NCI-H2081 (cell line): ENCODE measurements around the gene ATP12A.
"Not testable (repeated sequence)": the region's sequence is repeated elsewhere in the genome, so short reads cannot be mapped to it uniquely, and the experiment has no call there.

Experiments
- DNase-seq, 2 experiments: peaks; one replicate each; lab custom pipeline; 2025; lab: John Stamatoyannopoulos, UW

The ATP12A gene

GRCh38 chr13:24688950-24689349 is 8.7 kb downstream of the ATP12A start:
- DNase-seq, result no peak

GRCh38 chr13:24691381-24691780 is 11.2 kb downstream of the ATP12A start:
- DNase-seq, result no peak

GRCh38 chr13:24692561-24692960 is 12.4 kb downstream of the ATP12A start:
- no peak for DNase-seq

GRCh38 chr13:24693862-24694471 is 13.8 kb downstream of the ATP12A start:
- DNase-seq, result peak; percentile 58 to 73

DNA sequence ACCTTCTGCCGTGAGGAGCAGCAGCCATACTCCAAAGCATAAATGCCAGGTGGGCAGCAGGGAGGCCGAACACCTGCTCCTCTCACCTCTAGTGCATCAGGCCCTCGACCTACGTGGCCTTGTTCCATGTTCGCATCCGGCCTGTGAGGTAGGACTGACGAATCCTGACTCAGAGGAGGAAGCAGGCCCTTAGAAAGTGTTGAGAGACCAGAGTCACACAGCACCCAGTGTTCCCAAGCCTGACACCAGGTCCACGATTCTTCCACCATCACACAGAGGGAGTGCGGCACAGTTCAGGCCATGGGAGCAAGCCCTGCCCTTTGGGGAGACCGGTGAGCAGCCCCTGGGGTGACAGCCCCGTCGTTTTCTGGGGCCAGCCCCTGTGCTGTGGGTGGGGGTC is 14.7 kb downstream of the ATP12A start:
- no peak for DNase-seq

GRCh38 chr13:24698686-24699085 is 18.5 kb downstream of the ATP12A start:
- no peak for DNase-seq

GRCh38 chr13:24699541-24699940 is 19.3 kb downstream of the ATP12A start:
- no peak for DNase-seq

DNA sequence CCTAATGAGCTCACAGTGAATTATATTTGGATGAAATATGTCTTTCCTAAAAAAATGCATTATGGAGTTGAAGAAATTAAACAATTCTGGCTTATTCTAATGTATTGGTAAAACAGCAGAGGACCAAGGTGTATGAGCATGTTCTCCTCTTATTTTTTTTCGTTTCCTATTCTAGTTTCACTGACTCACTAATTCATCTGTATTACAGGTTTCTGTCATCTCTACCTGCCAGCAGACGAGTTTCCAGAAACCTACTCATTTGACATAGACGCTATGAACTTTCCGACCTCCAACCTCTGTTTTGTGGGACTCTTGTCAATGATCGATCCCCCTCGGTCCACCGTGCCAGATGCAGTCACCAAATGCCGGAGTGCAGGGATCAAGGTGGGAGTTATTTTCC is 20.3 kb downstream of the ATP12A start:
- no peak for DNase-seq

DNA sequence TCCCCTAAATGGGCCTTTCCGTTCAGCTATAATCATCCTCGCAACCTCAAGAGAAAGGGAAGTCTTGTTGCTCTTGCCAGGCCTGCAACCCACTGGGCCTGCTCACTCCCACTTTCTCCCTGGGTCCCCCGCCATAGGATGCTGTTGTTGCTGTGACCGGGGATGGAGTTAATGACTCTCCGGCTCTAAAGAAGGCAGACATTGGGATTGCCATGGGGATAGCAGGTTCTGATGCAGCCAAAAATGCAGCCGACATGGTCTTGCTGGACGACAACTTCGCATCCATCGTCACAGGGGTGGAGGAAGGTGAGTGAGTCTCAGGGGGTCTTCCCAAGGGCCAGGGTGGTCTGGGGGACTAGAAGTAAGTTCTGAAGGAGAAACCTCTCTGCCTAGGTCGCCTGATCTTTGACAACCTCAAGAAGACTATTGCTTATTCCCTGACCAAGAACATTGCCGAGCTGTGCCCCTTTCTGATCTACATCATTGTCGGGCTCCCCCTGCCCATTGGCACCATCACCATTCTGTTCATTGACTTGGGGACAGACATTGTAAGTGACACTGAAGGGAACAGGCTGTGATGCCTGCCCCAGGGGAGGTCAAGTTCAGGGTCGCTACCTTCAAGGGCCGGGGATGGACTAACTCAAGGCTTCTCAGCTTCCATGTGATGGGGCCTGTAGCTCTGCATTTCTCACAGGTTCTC is 26.8 kb downstream of the ATP12A start:
- DNase-seq, result no peak

DNA sequence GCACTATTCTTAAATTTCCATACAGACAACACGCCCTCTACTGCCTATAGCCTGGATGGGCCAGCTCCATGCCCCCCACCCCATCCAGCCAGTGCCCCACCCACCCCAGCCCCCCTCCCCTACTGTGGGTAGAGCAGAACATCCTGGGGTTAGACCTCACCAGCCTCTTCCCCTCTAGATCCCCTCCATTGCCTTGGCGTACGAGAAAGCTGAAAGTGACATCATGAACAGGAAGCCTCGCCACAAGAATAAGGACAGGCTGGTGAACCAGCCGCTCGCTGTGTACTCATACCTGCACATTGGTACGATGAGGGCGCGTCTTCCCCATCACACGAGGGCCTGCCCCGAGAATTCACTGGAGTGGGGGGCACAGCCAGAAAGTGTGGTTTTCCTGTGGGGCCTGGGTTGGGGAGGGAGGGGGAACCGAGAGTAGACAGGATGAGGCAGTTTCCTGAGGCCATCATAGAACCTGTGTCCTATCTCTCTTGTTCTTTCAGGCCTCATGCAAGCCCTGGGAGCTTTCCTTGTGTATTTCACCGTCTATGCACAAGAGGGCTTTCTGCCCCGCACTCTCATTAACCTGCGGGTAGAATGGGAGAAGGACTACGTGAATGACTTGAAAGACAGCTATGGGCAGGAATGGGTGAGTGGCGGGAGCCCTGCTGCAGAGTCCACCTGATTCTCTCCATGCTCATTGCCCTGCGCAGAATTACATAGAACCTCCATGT is 29.1 kb downstream of the ATP12A start:
- DNase-seq, result no peak

DNA sequence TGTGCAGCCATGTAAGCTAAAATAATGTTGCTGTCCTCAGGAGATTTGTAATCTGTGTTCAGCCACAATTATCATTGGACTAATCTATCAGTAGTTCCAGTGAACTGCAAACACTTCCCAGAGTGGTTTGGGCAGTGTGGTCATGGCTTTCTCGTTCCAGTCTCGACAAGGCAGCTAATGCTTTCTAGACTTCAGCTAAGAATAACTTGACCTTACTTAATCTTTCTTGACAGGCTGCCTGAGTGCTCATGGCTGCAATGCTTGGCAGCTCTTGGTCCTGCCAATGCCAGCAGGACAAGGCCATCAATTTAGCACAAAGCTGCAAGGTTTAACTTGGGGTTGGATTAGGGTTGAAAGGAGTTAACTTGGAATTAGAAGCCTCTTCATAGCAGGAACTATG is 32.8 kb downstream of the ATP12A start:
- no peak for DNase-seq

DNA sequence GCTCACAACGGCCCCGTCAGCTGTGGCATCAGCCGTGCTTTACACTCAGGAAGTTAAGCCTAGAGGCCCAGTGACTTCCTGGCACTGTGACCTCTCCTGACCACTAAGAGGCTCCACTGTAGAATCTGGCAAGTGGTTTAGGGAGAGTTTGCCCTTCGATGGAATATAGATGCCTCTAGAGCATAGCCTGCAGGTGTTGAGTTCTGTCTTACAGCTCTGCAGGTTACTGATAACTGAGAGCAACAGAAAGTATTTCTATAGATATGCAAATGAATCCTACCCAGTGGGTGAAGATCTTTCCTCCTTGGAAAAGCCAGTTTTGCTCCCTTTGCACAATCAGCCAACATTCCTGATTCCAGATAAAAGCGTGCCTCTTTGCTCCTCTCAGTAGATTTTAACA is 35.8 kb downstream of the ATP12A start:
- no peak for DNase-seq

GRCh38 chr13:24716446-24716845 is 36.2 kb downstream of the ATP12A start:
- DNase-seq, result no peak

- DNase-seq, result no peak
These were observed 37.0 kb downstream of the ATP12A start for GRCh38 chr13:24717217-24717616.

DNA sequence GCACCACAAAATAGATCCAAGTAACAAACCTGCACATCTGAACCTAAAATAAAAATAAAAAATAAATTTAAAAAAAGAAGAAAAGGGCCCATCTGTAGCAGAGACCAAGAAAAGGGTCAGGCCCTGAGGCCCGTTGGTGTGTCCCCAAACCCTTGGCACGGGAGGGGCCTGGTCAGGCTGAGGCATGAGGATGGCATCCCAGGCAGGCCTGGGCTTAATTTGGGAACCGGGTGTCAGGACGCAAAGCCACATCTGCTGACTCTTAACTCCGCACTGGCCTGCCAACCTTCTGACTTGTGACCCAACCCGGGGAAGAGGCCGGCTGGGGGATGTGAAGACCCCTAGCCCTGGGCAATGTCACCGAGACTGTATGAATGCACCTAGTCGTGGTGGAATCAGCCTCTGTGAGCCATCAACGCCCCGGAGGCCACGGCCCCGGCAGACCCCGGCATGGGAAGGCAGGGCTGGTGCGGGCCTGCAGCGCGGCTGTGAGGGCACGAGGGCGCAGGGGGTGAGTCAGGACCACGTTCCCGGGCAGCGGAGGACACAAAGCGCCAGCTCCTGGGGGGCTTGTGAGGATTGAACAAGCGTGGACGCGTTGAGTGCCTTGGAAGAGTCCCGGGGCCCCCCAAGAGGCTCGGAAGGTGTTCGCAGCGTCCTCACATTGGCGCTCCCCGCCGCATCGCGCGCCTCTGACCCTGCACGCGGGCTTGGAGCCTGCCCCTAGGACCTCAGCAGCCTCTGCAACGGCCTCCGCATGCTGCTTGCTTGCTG is 38.2 kb downstream of the ATP12A start:
- no peak for DNase-seq

GRCh38 chr13:24719139-24719538 is 38.9 kb downstream of the ATP12A start:
- no peak for DNase-seq

DNA sequence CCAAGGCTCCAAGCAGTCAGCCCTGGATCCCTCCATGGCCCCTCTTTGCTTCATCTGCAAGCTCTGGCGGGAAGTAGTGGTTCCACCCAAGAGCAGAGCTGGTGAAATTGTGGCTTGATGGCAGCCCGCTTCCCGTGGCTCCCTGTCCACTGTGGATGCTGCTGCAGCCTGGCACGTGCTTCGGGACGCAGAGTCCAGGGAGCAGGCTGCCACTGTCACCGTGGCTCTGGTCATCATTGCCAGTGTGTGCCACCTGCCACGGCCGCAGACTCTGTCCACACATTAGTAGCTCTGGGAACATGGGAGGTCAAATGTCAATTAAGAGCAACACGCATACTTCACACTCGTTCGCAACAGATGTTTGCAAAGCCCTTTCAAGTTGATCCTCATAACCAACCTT is 43.0 kb downstream of the ATP12A start:
- no peak for DNase-seq

- no peak for DNase-seq
These were observed 44.5 kb downstream of the ATP12A start for GRCh38 chr13:24724714-24725113.

GRCh38 chr13:24725379-24725778 is 45.2 kb downstream of the ATP12A start:
- DNase-seq, result no peak

GRCh38 chr13:24727731-24728601 is 47.8 kb downstream of the ATP12A start:
- peak; percentile 72 to 78 for DNase-seq

- DNase-seq, result not testable (repeated sequence)
These were observed 50.8 kb downstream of the ATP12A start for GRCh38 chr13:24730873-24731567.
